HepG2 (cell line): ENCODE results near the gene C1GALT1C1. TPM values are rescaled to one million over a fixed set of nuclear protein-coding genes. Genes with fewer than 3 reads are reported as not detected.

ENCODE experiments used
- GZF1 ChIP-seq: sonication (generic); formaldehyde crosslinking; IDR thresholded peaks from 2 replicates; pipeline ENCODE4 v1.5.1; 2020; ENCODE audit warnings: mild to moderate bottlenecking, missing genetic modification reagents
- HDAC2 ChIP-seq: sonication (generic); formaldehyde crosslinking; IDR thresholded peaks from 2 replicates; pipeline ENCODE4 v1.4.0; 2020; ENCODE audit warnings: missing genetic modification reagents
- HDAC6 ChIP-seq: fragments of 200-600 bp; sonication (generic); IDR thresholded peaks from 2 replicates; pipeline ENCODE4 v1.7.0; 2017; ENCODE audit warnings: mild to moderate bottlenecking, antibody characterized with exemption, low read length, low read depth
- PHF8 ChIP-seq: sonication (generic); formaldehyde crosslinking; IDR thresholded peaks from 2 replicates; pipeline ENCODE4 v1.5.0; 2020; ENCODE audit warnings: missing genetic modification reagents
- POLR2AphosphoS5 ChIP-seq: IDR thresholded peaks from 2 replicates; pipeline ENCODE4 v1.6.1; 2012; ENCODE audit warnings: low read depth, low read length
- RFXAP ChIP-seq: sonication (generic); formaldehyde crosslinking; IDR thresholded peaks from 2 replicates; pipeline ENCODE4 v1.4.0; 2020; ENCODE audit warnings: missing genetic modification reagents, borderline replicate concordance
- TRIM24 ChIP-seq: sonication (generic); formaldehyde crosslinking; IDR thresholded peaks from 2 replicates; pipeline ENCODE4 v1.8.0; 2022; ENCODE audit warnings: mild to moderate bottlenecking, missing genetic modification reagents
- ZMYM4 ChIP-seq: sonication (generic); formaldehyde crosslinking; IDR thresholded peaks from 2 replicates; pipeline ENCODE4 v1.8.1; 2023; ENCODE audit warnings: mild to moderate bottlenecking, missing genetic modification reagents
- ZNF670 ChIP-seq: sonication (generic); formaldehyde crosslinking; IDR thresholded peaks from 2 replicates; pipeline ENCODE4 v1.8.0; 2022; ENCODE audit warnings: mild to moderate bottlenecking, missing genetic modification reagents, borderline replicate concordance
- ZNF747 ChIP-seq: sonication (generic); formaldehyde crosslinking; IDR thresholded peaks from 2 replicates; pipeline ENCODE4 v1.8.1; 2023; ENCODE audit warnings: missing genetic modification reagents, mild to moderate bottlenecking, borderline replicate concordance
- polyA plus RNA-seq, 8 experiments: library from polyadenylated mRNA; depleted of rRNA in 3 of 8; stranded (reverse) in 7 of 8; unstranded in 1 of 8; fragments of >200 nt; fragmentation: Illumina TruSeq in 4 of 8; extraction: Trizol in 4 of 8; gene quantifications; 2 replicates each; pipeline versions ENCODE4 v1.2.1 to v1.2.3, GENCODE V29; 2011 to 2016; ENCODE audit warnings: low read depth in 4 of 8, missing spikeins in 1 of 8, mixed read lengths in 1 of 8; ENCODE audit not compliant: insufficient read depth in 1 of 8
- total RNA-seq, 5 experiments: library from RNA; depleted of rRNA; stranded (reverse); fragments of >200 nt; fragmentation: Illumina TruSeq; extraction: Trizol; gene quantifications; 2 replicates each; pipeline ENCODE4 v1.2.3, GENCODE V29; 2016; ENCODE audit warnings: low read depth in 1 of 5
- TF ChIP-seq, protein P1 (sequence below): sonication (generic); formaldehyde crosslinking; IDR thresholded peaks from 2 replicates; pipeline ENCODE4 v1.4.0; 2020; ENCODE audit warnings: mild to moderate bottlenecking, missing genetic modification reagents
- TF ChIP-seq, protein P2 (sequence below), 2 experiments: fragments of 450-650 bp in 1 of 2; sonication (generic) in 1 of 2; formaldehyde crosslinking in 1 of 2; IDR thresholded peaks; 2 replicates each; pipeline versions ENCODE4 v1.6.1 to v1.8.0; 2016 to 2022; ENCODE audit warnings: antibody characterized with exemption in 1 of 2, mild to moderate bottlenecking in 1 of 2, missing genetic modification reagents in 1 of 2
- TF ChIP-seq, protein P3 (sequence below): sonication (generic); formaldehyde crosslinking; IDR thresholded peaks from 2 replicates; pipeline ENCODE4 v1.4.0; 2020; ENCODE audit warnings: missing genetic modification reagents

C1GALT1C1 gene
- total and polyA plus RNA-seq, 2 of the 13 experiments (the other 11 are each of a cell fraction or from before 2014, with no cell fraction given): 26.3 to 31.9 TPM

DNA sequence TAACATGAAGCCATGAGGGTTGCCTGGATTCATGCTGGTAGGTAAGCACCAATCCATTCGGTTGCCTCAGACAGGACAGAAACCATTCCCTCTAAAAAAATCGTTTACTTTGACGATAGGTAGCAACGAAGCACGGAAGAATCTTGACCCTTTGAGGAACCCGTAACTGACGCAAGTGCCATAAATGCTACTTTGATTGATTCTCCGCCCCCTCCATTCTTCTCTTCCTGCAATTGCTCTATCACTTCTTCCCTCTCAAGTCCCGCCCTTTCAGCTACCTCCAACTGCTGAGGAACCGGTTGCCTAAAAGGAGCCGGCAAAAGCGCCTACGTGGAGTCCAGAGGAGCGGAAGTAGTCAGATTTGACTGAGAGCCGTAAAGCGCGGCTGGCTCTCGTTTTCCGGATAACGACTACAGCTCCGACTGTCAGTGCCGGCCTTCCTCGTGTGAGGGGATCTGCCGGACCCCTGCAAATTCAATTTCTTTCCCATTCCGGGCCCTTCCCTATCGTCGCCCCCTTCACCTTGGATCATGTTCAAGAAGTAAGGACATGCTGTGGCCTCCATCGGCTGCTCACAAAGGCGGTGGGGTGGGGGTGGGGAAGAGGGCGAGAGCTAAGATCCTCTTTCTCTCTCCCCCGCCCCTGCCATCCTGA, 26.0 kb downstream of the C1GALT1C1 start, which contains the start of gene MCTS1 (continued):
- TF ChIP-seq HDAC2 (CRISPR knock-in tag) (0 out of 2 replicates have a peak, but pooled peaks have one; percentile 23), HDAC6 (no peak), ZMYM4 (CRISPR knock-in tag) (peak; percentile 57; the same call in 1 of the 2 replicates), ZNF670 (CRISPR knock-in tag) (no peak), ZNF747 (CRISPR knock-in tag) (no peak), GZF1 (CRISPR knock-in tag) (no peak), PHF8 (CRISPR knock-in tag) (peak; percentile 46; the same call in 1 of the 2 replicates), RFXAP (CRISPR knock-in tag) (no peak), TRIM24 (CRISPR knock-in tag) (no peak), POLR2AphosphoS5 (peak; percentile 53; the same call in 1 of the 2 replicates)
- TF ChIP-seq, protein P1, sequence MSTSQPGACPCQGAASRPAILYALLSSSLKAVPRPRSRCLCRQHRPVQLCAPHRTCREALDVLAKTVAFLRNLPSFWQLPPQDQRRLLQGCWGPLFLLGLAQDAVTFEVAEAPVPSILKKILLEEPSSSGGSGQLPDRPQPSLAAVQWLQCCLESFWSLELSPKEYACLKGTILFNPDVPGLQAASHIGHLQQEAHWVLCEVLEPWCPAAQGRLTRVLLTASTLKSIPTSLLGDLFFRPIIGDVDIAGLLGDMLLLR (CRISPR knock-in tag): no peak
- TF ChIP-seq, protein P2, sequence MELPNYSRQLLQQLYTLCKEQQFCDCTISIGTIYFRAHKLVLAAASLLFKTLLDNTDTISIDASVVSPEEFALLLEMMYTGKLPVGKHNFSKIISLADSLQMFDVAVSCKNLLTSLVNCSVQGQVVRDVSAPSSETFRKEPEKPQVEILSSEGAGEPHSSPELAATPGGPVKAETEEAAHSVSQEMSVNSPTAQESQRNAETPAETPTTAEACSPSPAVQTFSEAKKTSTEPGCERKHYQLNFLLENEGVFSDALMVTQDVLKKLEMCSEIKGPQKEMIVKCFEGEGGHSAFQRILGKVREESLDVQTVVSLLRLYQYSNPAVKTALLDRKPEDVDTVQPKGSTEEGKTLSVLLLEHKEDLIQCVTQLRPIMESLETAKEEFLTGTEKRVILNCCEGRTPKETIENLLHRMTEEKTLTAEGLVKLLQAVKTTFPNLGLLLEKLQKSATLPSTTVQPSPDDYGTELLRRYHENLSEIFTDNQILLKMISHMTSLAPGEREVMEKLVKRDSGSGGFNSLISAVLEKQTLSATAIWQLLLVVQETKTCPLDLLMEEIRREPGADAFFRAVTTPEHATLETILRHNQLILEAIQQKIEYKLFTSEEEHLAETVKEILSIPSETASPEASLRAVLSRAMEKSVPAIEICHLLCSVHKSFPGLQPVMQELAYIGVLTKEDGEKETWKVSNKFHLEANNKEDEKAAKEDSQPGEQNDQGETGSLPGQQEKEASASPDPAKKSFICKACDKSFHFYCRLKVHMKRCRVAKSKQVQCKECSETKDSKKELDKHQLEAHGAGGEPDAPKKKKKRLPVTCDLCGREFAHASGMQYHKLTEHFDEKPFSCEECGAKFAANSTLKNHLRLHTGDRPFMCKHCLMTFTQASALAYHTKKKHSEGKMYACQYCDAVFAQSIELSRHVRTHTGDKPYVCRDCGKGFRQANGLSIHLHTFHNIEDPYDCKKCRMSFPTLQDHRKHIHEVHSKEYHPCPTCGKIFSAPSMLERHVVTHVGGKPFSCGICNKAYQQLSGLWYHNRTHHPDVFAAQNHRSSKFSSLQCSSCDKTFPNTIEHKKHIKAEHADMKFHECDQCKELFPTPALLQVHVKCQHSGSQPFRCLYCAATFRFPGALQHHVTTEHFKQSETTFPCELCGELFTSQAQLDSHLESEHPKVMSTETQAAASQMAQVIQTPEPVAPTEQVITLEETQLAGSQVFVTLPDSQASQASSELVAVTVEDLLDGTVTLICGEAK (IDR thresholded peaks at IDR 0.05): no peak
- TF ChIP-seq, protein P2 (CRISPR knock-in tag; IDR thresholded peaks at IDR 0.05): no peak
- TF ChIP-seq, protein P3, sequence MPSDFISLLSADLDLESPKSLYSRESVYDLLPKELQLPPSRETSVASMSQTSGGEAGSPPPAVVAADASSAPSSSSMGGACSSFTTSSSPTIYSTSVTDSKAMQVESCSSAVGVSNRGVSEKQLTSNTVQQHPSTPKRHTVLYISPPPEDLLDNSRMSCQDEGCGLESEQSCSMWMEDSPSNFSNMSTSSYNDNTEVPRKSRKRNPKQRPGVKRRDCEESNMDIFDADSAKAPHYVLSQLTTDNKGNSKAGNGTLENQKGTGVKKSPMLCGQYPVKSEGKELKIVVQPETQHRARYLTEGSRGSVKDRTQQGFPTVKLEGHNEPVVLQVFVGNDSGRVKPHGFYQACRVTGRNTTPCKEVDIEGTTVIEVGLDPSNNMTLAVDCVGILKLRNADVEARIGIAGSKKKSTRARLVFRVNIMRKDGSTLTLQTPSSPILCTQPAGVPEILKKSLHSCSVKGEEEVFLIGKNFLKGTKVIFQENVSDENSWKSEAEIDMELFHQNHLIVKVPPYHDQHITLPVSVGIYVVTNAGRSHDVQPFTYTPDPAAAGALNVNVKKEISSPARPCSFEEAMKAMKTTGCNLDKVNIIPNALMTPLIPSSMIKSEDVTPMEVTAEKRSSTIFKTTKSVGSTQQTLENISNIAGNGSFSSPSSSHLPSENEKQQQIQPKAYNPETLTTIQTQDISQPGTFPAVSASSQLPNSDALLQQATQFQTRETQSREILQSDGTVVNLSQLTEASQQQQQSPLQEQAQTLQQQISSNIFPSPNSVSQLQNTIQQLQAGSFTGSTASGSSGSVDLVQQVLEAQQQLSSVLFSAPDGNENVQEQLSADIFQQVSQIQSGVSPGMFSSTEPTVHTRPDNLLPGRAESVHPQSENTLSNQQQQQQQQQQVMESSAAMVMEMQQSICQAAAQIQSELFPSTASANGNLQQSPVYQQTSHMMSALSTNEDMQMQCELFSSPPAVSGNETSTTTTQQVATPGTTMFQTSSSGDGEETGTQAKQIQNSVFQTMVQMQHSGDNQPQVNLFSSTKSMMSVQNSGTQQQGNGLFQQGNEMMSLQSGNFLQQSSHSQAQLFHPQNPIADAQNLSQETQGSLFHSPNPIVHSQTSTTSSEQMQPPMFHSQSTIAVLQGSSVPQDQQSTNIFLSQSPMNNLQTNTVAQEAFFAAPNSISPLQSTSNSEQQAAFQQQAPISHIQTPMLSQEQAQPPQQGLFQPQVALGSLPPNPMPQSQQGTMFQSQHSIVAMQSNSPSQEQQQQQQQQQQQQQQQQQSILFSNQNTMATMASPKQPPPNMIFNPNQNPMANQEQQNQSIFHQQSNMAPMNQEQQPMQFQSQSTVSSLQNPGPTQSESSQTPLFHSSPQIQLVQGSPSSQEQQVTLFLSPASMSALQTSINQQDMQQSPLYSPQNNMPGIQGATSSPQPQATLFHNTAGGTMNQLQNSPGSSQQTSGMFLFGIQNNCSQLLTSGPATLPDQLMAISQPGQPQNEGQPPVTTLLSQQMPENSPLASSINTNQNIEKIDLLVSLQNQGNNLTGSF (CRISPR knock-in tag): no peak
